Liver (tissue), 9 donors: Measurements from ENCODE around the gene NAA50. TPM values are rescaled to one million over a fixed set of nuclear protein-coding genes. Genes with fewer than 3 reads are reported as not detected.

Experiments used
- DNase-seq: peaks from one replicate; pipeline ENCODE4 v3.0.0-alpha.2; 2017; ENCODE audit warnings: low spot score
- H3K27ac ChIP-seq, 2 donors: one replicate each; pipeline ENCODE4 v1.7.0; 2013; ENCODE audit warnings: inconsistent platforms in 2 of 2, low read length in 2 of 2, control low read depth in 1 of 2, low read depth in 1 of 2, mild to moderate bottlenecking in 1 of 2
- H3K27me3 ChIP-seq, 4 donors: one replicate each; pipeline versions ENCODE4 v1.6.1 to v1.7.0; 2013; ENCODE audit warnings: low read length in 3 of 4, inconsistent platforms in 1 of 4, mild to moderate bottlenecking in 1 of 4, moderate library complexity in 1 of 4; ENCODE audit not compliant: control insufficient read depth in 4 of 4, insufficient read depth in 4 of 4
- H3K36me3 ChIP-seq, 4 donors: one replicate each; pipeline versions ENCODE4 v1.6.1 to v1.7.0; 2013; ENCODE audit warnings: low read length in 3 of 4, mild to moderate bottlenecking in 3 of 4, low read depth in 1 of 4, moderate library complexity in 1 of 4; ENCODE audit not compliant: control insufficient read depth in 4 of 4, insufficient read depth in 3 of 4
- H3K4me1 ChIP-seq, 4 donors: one replicate each; pipeline versions ENCODE4 v1.6.1 to v1.7.0; 2013; ENCODE audit warnings: low read length in 3 of 4, mild to moderate bottlenecking in 3 of 4, moderate library complexity in 1 of 4; ENCODE audit not compliant: control insufficient read depth in 4 of 4, insufficient read depth in 4 of 4
- H3K4me3 ChIP-seq, 3 donors: one replicate each; pipeline versions ENCODE4 v1.6.1 to v1.7.0; 2013; ENCODE audit warnings: low read length in 3 of 3, control low read depth in 1 of 3, low read depth in 1 of 3, mild to moderate bottlenecking in 1 of 3
- H3K9ac ChIP-seq, 2 donors: one replicate each; pipeline ENCODE4 v1.7.0; 2013; ENCODE audit warnings: low read length in 2 of 2, mild to moderate bottlenecking in 2 of 2, moderate library complexity in 2 of 2, control low read depth in 1 of 2, low read depth in 1 of 2
- H3K9me3 ChIP-seq, 4 donors: one replicate each; pipeline versions ENCODE4 v1.6.1 to v1.7.0; 2013; ENCODE audit warnings: low read length in 3 of 4; ENCODE audit not compliant: control insufficient read depth in 4 of 4
- EGR1 ChIP-seq, 2 donors: IDR thresholded peaks; 2 replicates each; pipeline ENCODE4 v1.6.1; 2016 to 2018; ENCODE audit warnings: antibody characterized with exemption in 2 of 2, low read depth in 2 of 2
- FOXA1 ChIP-seq: IDR thresholded peaks from 2 replicates; pipeline ENCODE4 v1.6.1; 2016; ENCODE audit warnings: antibody characterized with exemption
- FOXA2 ChIP-seq: IDR thresholded peaks from 2 replicates; pipeline ENCODE4 v1.6.1; 2016; ENCODE audit warnings: antibody characterized with exemption
- GABPA ChIP-seq, 2 donors: IDR thresholded peaks in 1 of 2; conservative IDR thresholded peaks in 1 of 2; 2 replicates each; pipeline ENCODE4 v1.6.1; 2016; ENCODE audit warnings: antibody characterized with exemption in 2 of 2, mild to moderate bottlenecking in 1 of 2, moderate library complexity in 1 of 2
- HNF4A ChIP-seq, 2 donors: conservative IDR thresholded peaks; 2 replicates each; pipeline ENCODE4 v1.6.1; 2016; ENCODE audit warnings: antibody characterized with exemption in 2 of 2, mild to moderate bottlenecking in 2 of 2
- HNF4G ChIP-seq: IDR thresholded peaks from 2 replicates; pipeline ENCODE4 v1.6.1; 2016; ENCODE audit warnings: antibody characterized with exemption
- JUND ChIP-seq, 2 donors: IDR thresholded peaks; 2 replicates each; pipeline ENCODE4 v1.6.1; 2016; ENCODE audit warnings: antibody characterized with exemption in 2 of 2
- NR2F2 ChIP-seq: IDR thresholded peaks from 2 replicates; pipeline ENCODE4 v1.6.1; 2016; ENCODE audit warnings: antibody characterized with exemption
- RAD21 ChIP-seq, 2 donors: IDR thresholded peaks; 2 replicates each; pipeline ENCODE4 v1.6.1; 2016; ENCODE audit warnings: antibody characterized with exemption in 2 of 2, mild to moderate bottlenecking in 2 of 2
- RXRA ChIP-seq, 2 donors: IDR thresholded peaks; 2 replicates each; pipeline ENCODE4 v1.6.1; 2017 to 2018; ENCODE audit warnings: antibody characterized with exemption in 2 of 2, mild to moderate bottlenecking in 1 of 2
- SP1 ChIP-seq: IDR thresholded peaks from 2 replicates; pipeline ENCODE4 v1.6.1; 2018; ENCODE audit warnings: antibody characterized with exemption, mild to moderate bottlenecking
- TAF1 ChIP-seq: conservative IDR thresholded peaks from 2 replicates; pipeline ENCODE4 v1.6.1; 2016; ENCODE audit warnings: antibody characterized with exemption, mild to moderate bottlenecking
- YY1 ChIP-seq: IDR thresholded peaks from 2 replicates; pipeline ENCODE4 v1.6.1; 2016; ENCODE audit warnings: antibody characterized with exemption, mild to moderate bottlenecking
- WGBS: extraction: QIAGEN DNeasy Blood & Tissue Kit; methylation state at CpG from one replicate; pipeline ENCODE4 v1.1.7; 2013; 5-methylcytosine and 5-hydroxymethylcytosine counted together
- polyA plus RNA-seq, 2 donors: library from polyadenylated mRNA; stranded (reverse) in 1 of 2; unstranded in 1 of 2; fragments of 200-250 nt in 1 of 2; fragments of >200 nt in 1 of 2; fragmentation: Nextera tagmentation in 1 of 2; extraction: Ambion mirVana in 1 of 2; gene quantifications; one replicate each; pipeline versions ENCODE4 v1.2.1 to v1.2.3, GENCODE V29; 2013 to 2015
- total RNA-seq, 2 donors: library from RNA; depleted of rRNA; stranded (reverse); fragments of >200 nt; gene quantifications; one replicate each; pipeline ENCODE4 v1.2.3, GENCODE V29; 2014
- TF ChIP-seq, protein P1 (sequence below): IDR thresholded peaks from 2 replicates; pipeline ENCODE4 v1.6.1; 2016; ENCODE audit warnings: antibody characterized with exemption, mild to moderate bottlenecking
- TF ChIP-seq, protein P2 (sequence below): IDR thresholded peaks from 2 replicates; pipeline ENCODE4 v1.6.1; 2016; ENCODE audit warnings: antibody characterized with exemption
- TF ChIP-seq, protein P3 (sequence below): IDR thresholded peaks from 2 replicates; pipeline ENCODE4 v1.6.1; 2016; ENCODE audit warnings: antibody characterized with exemption
- TF ChIP-seq, protein P4 (sequence below): fragments of 150-350 bp; IDR thresholded peaks from 2 replicates; pipeline ENCODE4 v1.5.1; 2017; ENCODE audit warnings: improper control_type of control experiment, low read depth, low read length; ENCODE audit not compliant: missing input control
- TF ChIP-seq, protein P5 (sequence below): IDR thresholded peaks from 2 replicates; pipeline ENCODE4 v1.6.1; 2016; ENCODE audit warnings: antibody characterized with exemption
- donor health status: healthy.
- donor health status: healthy.
- donor health status: healthy.
- donor health status: healthy.
- donor health status: healthy.

Gene NAA50
- total and polyA plus RNA-seq, 4 donors = 37.3 to 162 (median 73.9) TPM

DNA sequence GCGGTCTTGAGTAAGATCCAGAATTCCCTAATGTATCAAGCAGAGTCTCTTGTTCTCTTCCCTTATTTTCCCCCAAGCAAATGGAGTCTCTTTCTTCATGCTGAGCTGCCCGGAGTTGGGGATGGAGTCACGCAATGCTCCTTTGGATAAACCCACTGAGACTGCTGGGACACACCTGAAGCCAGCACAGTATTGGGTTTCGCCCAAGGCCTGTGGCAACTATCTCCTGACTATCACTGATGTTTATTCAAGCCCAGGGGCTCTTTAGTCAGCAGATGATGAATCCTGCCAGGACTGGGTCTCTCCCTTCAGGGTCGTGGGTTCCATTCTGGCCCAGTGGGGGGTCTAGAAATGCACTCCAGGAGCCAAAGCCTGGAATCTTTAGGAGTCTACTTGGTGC is 60.9 kb downstream of the NAA50 start:
- peaks cover 0 to 2% (median 0%) of the 10 kb centered on the region in 4 donors for H3K36me3 ChIP-seq
- WGBS = 71% methylated on average over 5 of the region's 5 CpGs
- no peaks in the 10 kb centered on the region for H3K9me3 ChIP-seq
- no peaks in the 10 kb centered on the region for H3K27me3 ChIP-seq
- no peak overlapping the region for H3K9ac ChIP-seq
- no peak overlapping the region for H3K27ac ChIP-seq
- no peak overlapping the region for H3K4me3 ChIP-seq
- peaks cover 0 to 23% (median 21%) of the 10 kb centered on the region in 4 donors for H3K4me1 ChIP-seq
- no peak for TF ChIP-seq GABPA (IDR thresholded peaks at IDR 0.05 in 1 of 2, conservative IDR thresholded peaks at IDR 0.05 in 1 of 2)
- TF ChIP-seq, protein P1, sequence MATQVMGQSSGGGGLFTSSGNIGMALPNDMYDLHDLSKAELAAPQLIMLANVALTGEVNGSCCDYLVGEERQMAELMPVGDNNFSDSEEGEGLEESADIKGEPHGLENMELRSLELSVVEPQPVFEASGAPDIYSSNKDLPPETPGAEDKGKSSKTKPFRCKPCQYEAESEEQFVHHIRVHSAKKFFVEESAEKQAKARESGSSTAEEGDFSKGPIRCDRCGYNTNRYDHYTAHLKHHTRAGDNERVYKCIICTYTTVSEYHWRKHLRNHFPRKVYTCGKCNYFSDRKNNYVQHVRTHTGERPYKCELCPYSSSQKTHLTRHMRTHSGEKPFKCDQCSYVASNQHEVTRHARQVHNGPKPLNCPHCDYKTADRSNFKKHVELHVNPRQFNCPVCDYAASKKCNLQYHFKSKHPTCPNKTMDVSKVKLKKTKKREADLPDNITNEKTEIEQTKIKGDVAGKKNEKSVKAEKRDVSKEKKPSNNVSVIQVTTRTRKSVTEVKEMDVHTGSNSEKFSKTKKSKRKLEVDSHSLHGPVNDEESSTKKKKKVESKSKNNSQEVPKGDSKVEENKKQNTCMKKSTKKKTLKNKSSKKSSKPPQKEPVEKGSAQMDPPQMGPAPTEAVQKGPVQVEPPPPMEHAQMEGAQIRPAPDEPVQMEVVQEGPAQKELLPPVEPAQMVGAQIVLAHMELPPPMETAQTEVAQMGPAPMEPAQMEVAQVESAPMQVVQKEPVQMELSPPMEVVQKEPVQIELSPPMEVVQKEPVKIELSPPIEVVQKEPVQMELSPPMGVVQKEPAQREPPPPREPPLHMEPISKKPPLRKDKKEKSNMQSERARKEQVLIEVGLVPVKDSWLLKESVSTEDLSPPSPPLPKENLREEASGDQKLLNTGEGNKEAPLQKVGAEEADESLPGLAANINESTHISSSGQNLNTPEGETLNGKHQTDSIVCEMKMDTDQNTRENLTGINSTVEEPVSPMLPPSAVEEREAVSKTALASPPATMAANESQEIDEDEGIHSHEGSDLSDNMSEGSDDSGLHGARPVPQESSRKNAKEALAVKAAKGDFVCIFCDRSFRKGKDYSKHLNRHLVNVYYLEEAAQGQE = no peak
- TF ChIP-seq YY1 = no peak
- TF ChIP-seq HNF4A (conservative IDR thresholded peaks at IDR 0.05) = no peak
- no peak for TF ChIP-seq FOXA1
- TF ChIP-seq, protein P2, sequence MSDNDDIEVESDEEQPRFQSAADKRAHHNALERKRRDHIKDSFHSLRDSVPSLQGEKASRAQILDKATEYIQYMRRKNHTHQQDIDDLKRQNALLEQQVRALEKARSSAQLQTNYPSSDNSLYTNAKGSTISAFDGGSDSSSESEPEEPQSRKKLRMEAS = no peak
- no peak for TF ChIP-seq FOXA2
- no peak for TF ChIP-seq EGR1 (IDR thresholded peaks at IDR 0.05; ENCODE audit: low read depth in 2 of 2)
- no peak for TF ChIP-seq NR2F2
- TF ChIP-seq JUND (IDR thresholded peaks at IDR 0.05) = no peak
- no peak for TF ChIP-seq RAD21 (IDR thresholded peaks at IDR 0.05)
- TF ChIP-seq TAF1 = no peak
- TF ChIP-seq HNF4G = no peak
- TF ChIP-seq, protein P3, sequence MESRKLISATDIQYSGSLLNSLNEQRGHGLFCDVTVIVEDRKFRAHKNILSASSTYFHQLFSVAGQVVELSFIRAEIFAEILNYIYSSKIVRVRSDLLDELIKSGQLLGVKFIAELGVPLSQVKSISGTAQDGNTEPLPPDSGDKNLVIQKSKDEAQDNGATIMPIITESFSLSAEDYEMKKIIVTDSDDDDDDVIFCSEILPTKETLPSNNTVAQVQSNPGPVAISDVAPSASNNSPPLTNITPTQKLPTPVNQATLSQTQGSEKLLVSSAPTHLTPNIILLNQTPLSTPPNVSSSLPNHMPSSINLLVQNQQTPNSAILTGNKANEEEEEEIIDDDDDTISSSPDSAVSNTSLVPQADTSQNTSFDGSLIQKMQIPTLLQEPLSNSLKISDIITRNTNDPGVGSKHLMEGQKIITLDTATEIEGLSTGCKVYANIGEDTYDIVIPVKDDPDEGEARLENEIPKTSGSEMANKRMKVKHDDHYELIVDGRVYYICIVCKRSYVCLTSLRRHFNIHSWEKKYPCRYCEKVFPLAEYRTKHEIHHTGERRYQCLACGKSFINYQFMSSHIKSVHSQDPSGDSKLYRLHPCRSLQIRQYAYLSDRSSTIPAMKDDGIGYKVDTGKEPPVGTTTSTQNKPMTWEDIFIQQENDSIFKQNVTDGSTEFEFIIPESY = no peak
- TF ChIP-seq SP1 = no peak
- no peak for TF ChIP-seq RXRA (IDR thresholded peaks at IDR 0.05)
- TF ChIP-seq, protein P4, sequence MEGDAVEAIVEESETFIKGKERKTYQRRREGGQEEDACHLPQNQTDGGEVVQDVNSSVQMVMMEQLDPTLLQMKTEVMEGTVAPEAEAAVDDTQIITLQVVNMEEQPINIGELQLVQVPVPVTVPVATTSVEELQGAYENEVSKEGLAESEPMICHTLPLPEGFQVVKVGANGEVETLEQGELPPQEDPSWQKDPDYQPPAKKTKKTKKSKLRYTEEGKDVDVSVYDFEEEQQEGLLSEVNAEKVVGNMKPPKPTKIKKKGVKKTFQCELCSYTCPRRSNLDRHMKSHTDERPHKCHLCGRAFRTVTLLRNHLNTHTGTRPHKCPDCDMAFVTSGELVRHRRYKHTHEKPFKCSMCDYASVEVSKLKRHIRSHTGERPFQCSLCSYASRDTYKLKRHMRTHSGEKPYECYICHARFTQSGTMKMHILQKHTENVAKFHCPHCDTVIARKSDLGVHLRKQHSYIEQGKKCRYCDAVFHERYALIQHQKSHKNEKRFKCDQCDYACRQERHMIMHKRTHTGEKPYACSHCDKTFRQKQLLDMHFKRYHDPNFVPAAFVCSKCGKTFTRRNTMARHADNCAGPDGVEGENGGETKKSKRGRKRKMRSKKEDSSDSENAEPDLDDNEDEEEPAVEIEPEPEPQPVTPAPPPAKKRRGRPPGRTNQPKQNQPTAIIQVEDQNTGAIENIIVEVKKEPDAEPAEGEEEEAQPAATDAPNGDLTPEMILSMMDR = no peak
- TF ChIP-seq, protein P5, sequence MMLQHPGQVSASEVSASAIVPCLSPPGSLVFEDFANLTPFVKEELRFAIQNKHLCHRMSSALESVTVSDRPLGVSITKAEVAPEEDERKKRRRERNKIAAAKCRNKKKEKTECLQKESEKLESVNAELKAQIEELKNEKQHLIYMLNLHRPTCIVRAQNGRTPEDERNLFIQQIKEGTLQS = no peak
- DNase-seq = no peak
